GM18951 (cell line): ENCODE data around the gene HOXC4.
"Not testable (repeated sequence)": the region's sequence is repeated elsewhere in the genome, so short reads cannot be mapped to it uniquely, and the experiment has no call there.

Source experiments
- POLR2A ChIP-seq: IDR thresholded peaks from 4 replicates; pipeline ENCODE4 v1.6.1; 2011; ENCODE audit warnings: mild to moderate bottlenecking; ENCODE audit not compliant: insufficient read length, insufficient read depth; ENCODE audit errors: extremely low read depth
- in situ Hi-C: fragments of 300-500 bp; cut with MboI; formaldehyde crosslinking; loops from one replicate; pipeline ENCODE4 v1.12.0; 2022; ENCODE audit warnings: low sequenced_read_pairs, mixed read lengths, inconsistent platforms; ENCODE audit not compliant: unreplicated experiment

Gene HOXC4

DNA sequence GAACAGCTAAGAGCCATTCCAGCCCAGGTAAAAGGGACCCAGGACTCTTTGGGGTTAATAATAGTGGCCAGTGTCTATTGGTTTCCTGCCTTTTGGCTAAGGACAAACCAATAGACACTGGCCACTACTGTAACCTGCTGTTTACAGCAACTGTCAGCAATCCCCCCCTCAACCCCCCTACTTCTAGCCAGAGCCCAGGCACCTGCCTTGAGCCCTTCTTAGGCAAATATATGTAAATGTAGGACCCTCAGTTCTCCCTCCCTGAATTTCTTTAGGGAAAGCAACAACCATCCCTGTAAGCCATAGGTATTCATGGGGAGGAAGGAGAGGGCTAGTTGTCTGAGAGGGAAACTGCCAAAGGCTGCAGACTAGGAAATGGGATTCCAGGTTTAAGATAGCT, 22.3 kb downstream of the HOXC4 start:
- in situ Hi-C loops, result no loop called here
- TF ChIP-seq POLR2A, result no peak

DNA sequence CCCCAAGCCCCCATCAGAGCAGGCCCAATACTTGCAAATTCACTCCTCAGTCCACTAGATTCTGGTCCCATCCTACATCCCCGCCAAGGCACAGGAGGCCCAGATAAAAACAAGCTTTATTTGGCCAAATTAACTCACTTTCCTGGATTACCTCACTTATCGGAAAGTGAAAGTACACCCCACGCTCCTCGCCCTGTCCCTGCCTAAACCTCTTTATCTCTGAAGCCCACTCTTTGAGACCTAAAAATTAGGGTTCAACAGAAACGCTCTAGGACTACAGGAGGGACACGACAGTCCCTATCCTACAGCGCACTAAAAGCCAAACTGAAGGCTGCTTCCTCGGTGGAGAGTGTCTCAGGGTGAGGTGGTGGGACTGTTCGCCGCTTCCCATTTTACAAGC, 24.2 kb downstream of the HOXC4 start:
- in situ Hi-C loops, result not testable (repeated sequence)

DNA sequence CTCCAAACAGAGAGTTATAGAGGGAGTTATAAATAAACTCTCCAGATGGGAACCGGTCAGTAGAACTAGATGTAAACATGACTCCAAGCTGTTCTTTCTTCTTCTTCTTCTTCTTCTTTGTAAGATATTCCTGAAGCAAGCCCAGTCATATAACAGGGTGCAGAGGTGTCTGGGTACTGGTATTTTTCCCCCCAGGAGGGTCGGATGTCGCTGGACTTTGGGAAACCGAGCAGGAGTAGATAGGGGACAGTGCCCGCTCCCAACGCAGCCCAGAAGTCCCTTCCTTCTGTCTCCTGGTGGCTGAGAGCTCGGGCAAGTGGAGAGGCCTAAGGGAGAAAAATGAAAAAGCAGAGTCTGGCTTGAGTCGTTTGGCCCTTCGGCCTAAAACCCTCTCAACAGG, 25.5 kb downstream of the HOXC4 start:
- in situ Hi-C loops, result not testable (repeated sequence)

DNA sequence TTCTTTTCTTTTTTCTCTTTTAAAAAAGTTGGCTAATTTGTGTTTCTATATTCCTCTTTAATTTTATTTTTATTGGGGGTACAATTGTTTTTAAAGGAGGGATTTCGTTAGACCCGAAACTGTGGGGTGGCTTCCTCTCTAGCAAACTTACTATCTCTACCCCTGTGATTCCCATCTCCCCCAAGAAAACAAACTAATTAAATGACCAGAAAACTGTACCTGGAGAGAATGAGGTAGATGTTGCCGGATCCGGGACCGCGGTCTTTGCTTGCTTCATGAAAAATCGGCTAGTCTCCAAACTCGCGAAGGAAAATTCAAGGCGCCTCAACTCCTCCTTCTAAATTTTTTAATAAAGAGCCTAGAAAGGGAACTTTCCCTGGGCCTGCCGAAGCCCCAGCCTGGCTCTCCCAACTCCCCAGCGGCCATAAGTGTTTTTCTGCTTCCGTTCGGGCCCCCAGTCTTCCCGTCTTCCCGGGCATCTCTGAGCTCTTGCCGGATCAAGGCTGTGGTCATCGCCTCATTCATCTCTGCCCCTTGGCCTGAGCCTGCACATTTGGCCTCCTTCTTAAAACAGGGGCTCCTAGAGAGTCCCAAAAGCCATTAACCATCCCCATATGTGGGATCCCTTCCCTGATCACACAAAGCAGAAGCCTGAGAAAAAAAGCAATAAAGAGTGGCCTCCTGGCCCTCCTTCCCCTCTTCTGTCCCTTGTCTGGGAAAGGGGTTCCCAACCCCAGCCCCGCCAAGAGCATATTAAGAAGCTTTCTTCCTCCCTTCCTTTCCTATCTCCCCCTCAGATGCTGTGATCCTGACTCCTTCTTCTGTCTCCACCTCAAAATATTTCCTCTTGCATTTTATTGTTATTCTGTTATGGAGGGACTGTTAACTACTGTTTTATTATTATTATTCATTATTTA, 26.6 kb downstream of the HOXC4 start:
- in situ Hi-C loops, result not testable (repeated sequence)

DNA sequence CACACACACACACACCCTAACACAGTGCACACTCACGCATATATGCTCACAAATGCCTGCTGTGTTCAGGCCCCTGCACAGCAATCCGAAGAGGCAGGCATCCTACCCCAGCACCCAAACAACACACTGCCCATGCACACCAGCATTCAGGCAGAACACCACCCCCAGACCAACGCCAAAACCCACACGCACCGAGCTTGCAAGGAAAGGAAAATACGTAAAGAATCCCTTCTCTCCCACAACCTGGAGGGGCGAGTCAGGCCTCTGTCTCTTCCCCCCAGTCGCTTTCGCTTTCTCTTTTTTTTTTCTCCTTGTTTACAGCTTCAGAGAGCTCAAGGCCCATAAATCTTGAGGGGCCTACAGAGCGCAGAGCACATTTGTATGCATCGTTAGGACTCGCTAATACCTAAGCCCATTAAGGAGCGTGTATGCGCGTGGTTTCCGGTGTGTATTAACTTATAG, 27.4 kb downstream of the HOXC4 start:
- in situ Hi-C loops, result not testable (repeated sequence)

DNA sequence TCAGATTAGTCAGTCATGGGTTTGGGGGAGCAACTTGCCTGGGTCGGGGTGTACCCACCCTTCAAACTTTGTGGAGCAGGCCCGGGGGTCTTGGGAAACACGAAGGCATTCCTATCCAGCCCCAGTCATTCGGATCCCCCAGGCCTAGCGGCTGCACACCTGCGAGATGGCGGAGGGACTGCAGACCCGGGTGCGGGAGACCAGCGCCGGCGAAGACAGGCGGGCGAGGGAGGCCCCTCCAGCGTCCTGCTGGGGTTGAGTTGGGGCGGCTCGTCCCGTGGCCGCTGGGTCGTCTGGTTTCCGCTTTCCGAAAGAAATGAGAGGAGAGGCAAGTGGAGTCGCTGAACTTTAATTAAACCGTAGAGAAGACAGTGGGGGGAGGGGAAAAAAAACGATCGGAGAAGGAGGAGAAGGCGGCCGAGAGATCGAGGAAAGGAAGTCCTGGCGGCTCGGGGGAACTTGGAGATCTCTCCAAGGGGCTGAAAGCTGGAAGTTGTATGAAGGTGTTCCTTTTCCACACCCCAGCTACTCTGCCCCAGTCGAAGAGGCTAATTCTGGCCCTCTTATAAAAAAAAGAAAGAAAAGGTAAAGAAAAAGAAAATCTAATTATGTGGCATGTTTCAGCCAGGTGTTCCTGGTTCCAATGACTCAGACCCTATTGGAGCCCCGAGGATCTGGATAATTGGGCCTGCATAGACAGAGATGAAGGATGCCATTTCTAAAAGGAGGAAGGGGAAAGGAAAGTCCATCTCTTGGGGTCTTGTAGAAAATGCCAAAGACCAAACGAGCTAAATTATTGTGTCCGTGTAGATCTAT, 28.2 kb downstream of the HOXC4 start:
- in situ Hi-C loops, result not testable (repeated sequence)

DNA sequence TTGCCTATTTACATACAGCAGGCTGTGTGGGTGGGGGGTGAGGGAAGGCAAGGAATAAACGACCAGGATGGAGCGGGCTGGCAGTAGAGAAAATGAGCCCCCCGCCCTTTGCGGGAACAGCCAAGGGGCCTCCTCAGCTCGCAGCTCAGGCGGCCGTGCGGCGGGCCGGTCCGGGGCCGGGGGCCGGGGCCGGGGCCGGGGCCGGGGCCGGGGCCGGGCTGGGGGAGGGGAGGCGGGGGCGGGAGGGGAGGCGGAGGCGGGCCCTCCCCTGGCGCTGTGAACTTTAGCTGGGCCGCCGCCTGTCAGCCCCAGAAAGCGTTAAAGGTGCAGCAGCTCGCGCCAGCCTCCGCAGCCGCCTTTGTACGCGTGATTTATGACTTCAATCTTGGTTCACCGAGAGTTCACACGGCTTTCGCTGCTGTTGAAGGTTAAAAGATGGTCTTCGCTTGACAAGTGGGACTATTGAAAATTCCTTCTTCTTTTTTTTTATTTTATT, 28.8 kb downstream of the HOXC4 start:
- in situ Hi-C loops, result no loop called here
- TF ChIP-seq POLR2A, result no peak

DNA sequence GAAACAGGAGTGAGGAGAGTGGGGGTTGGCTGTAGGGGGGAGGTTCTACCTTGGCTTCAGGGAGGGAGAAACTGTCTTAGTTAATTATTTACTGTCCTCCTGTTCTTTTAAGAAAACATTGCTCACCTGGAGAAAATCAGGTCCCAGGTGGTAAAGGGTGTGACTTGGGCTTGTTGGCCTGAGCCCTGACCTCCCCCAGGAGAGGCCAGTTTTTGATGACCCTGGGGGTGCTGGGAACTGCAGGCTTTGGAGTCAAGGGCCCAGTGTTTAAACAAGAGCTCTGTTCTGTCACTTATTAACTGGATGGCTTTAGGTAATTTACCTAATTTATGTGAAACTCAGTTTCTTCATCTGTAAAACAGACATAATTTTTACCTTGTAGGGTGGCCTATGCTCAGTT, 34.4 kb downstream of the HOXC4 start:
- in situ Hi-C loops, result not testable (repeated sequence)

DNA sequence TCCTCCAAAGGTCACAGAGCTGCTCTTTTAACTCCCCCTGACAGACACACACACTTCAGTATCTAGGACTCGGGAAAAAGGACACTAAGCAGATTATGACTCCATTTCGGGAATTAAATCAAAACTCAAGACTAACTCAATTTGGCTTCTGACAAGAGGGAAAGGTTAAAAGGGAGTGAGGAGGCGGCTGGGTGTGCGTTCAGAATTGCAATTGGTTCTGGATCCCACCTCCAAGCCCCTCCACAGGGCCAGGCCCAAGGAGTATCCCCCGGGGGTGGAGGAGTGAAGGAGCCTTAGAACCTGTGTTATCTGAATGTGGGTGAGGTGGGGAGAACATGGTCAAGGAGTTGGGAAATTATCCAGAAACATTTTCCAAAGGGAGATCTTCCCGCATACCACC, 35.8 kb downstream of the HOXC4 start:
- in situ Hi-C loops, result not testable (repeated sequence)

DNA sequence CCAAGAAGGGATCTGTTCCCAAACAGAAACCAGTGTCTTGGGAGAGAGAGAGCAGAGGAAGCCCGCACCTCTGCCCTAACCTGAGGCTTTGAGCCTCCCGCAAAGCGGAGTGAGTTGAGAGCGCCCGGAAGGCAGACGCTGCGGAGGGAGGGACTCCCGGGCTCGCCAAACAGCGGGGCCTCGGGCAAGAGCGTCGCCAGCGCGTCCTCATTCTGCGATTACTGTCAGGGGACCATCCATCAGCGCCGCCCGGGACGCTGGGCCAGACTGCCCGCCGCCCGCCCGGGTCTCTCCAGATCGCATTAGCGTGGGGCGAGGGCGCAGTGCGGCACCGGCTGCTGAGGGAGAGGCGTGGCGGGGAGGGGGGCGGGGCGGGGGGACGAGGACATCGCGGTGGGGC, 36.7 kb downstream of the HOXC4 start:
- in situ Hi-C loops, result not testable (repeated sequence)

DNA sequence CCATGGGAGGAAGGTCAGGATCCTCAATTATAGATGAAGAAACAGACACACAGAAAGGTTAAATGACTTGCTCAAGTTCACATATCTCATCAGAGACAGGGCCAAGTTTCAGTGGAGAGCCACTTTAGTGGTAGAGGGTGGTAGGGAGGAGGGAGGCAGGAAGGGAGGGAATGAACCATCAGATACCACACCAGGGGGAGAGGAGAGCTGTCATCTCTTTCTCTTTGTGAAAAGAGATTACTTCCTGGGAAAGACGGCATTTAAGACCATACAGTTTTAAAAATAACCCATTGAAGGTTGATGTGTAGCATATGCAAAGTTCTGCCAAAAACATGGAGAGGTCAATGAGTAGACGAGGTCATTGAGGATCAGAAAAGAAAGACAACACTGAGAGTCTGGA, 39.3 kb downstream of the HOXC4 start:
- in situ Hi-C loops, result not testable (repeated sequence)

DNA sequence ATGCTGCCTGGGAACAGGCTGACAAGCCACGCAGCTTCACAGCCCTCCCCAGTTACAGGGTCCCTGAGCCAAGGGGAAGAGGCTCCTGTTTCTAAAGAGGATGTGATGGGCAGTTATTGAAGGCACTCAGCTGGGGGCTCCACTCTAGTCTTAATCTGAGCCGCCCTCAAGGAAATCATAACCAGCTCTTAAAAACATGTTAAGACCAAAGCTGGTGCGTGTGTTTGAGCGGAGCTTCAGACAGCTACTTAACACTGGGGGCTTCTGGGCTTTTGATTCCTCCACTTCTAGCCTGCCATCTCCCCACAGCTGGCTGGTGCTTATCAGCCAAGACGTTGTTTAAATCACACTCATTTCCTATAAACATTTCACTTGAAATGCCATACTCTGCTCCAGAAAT, 42.3 kb downstream of the HOXC4 start:
- in situ Hi-C loops, result not testable (repeated sequence)

DNA sequence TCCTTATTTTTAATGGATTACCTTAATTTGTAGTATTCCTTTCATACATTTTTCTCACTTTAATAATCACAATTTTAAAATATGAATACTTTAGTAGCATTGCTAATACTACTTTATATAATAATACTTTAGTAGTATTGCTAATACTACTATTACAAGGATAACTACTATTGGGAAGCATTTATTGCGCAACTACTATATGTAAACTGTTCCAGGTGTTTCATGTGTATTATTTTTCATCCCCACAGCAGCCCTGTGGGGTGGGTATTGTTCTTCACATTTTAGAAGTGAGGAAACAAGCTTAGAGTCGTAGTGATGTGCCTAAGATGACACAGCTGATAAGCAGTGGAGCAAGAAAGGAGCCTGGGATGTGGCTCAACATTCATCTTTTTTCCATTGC, 45.0 kb downstream of the HOXC4 start:
- in situ Hi-C loops, result not testable (repeated sequence)

DNA sequence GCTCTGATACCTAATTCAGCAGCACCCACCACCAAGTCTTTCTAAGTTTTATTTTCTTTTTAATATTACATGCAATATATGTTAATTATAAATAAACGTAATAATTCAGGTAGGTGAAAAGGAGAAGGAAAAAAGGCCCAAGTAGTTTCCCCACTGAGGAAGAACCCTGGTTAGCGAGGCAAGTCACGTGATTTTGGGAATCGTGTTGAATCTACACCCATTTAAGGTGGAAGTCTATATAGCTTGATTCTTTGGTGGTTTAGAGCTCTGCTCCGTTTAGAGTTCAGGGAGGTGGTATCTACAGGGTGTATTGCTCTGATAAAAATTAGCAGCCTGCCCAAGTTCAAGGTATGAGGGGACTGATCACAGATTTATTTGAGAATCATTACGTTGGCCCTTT, 47.0 kb downstream of the HOXC4 start:
- in situ Hi-C loops, result not testable (repeated sequence)

DNA sequence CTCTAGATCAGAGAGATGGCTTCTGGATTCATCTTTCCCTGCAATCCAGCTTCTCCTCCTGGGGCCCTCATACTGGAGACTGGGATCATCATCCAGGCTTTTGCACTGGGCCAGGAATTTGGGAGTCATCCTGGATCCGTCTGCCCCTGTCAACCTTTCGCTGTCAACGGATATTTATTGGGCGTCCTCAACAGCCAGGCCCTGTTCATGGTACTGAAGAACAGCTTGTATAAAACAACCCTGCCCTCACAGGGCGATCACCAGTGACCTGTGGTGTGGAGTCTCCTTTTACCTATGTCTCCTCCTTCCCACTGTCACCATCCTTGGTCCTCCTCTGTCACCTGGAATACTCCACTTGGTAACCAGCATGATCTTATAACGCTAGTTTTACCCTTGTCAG, 48.6 kb downstream of the HOXC4 start:
- in situ Hi-C loops, result not testable (repeated sequence)

DNA sequence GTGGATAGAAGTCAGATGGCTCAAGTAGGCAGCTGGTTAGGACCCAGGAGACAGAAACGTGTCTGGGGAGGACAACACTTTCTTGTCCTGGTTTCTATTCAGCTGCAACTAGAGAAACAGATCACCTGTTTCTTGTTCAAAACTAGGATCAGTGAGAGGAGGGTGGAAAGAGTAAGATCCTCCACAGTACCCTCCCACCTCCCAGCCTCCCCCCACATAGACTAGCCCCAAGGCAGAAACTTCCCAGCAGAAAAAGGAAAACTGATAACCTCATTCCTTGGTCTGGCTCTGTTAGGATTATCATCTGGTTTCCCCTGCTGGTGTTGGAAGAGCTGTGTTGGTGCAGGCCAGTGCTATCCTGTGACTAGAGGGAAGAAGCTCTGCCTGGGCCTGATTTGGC, 50.2 kb downstream of the HOXC4 start:
- in situ Hi-C loops, result not testable (repeated sequence)
